GM21381 (cell line): Measurements from ENCODE around the gene CASP9.

Source experiments
- ATAC-seq: cut with Tn5 transposase; IDR thresholded peaks from one replicate; pipeline ENCODE4 v1.9.1; 2021; ENCODE audit warnings: mild to moderate bottlenecking, moderate library complexity; ENCODE audit not compliant: unreplicated experiment

Gene CASP9

DNA sequence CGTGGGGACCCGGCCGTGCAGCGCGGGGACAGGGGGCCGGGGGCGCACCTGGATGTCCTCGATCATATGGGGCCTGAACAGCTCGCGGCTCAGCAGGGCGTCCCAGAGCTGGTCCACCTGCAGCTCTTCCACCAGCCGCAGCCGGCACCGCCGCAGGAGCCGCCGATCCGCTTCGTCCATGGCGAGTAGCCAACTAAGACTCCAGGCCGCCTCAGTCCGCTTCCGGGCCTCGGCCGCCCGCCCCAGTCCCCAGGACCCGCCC is at the start of gene CASP9:
Gene CASP9 (minus strand): TSS at position 195 of the 262 bp plus-strand sequence. CDS start 15 bp downstream, at position 180.
- ATAC-seq, result no peak

DNA sequence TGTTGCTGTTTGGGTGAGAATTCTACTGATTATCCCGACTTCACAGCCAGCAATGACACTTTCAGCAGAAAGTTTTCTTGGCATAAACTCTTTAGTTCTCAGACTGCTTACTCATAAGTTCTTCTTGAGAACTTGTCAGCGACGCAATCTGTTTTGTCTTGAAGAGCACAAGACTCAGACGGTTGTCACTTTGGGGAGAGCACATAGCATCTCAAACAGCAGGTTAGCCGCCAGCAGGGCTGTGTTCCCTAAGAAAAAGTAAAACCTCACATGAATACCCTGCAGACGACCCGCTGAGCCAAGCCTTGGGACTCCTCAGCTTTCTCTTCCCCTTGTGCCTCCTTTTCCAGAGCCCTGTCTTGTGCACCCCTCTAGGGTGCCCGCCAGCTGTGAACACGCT is 49.5 kb upstream of the CASP9 start:
- no peak for ATAC-seq

DNA sequence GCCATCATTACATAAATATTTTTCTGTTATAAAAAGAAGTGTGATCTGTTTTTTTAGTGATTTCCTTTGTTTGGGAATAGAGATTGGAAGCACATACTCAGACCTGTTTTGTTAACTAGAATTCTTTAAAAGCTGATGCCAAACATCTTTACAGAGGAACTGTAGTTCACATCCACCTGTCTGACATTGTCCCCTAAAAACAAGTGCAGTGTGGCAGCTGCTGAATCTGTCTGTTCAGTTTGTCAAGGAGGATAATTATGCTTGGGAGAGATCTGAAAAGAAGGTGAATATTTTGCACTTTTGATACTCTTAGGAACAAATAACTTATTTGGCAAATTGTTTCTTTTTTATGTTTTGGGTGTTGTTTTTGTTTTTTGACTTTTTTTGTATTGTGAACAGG is 47.3 kb upstream of the CASP9 start:
- ATAC-seq, result no peak

DNA sequence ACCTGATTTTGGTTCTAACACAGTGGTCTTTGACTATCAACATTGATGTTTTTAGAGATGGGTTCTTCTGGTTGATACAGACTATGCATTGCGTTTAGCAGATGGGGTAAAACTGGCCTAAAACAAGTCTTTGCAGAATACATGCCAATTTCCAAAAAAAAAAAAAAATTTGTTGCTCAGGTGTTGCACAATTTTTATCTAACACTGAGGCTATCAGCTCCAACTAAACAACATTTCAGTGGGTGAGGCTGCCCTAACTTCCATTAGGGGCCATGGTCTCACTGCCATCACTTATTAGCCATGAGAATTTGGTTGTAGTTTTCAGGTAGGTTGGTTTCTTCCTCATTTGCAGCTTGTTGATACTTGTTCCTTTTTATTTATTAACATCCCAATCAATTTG is 46.8 kb upstream of the CASP9 start:
- ATAC-seq, result no peak

DNA sequence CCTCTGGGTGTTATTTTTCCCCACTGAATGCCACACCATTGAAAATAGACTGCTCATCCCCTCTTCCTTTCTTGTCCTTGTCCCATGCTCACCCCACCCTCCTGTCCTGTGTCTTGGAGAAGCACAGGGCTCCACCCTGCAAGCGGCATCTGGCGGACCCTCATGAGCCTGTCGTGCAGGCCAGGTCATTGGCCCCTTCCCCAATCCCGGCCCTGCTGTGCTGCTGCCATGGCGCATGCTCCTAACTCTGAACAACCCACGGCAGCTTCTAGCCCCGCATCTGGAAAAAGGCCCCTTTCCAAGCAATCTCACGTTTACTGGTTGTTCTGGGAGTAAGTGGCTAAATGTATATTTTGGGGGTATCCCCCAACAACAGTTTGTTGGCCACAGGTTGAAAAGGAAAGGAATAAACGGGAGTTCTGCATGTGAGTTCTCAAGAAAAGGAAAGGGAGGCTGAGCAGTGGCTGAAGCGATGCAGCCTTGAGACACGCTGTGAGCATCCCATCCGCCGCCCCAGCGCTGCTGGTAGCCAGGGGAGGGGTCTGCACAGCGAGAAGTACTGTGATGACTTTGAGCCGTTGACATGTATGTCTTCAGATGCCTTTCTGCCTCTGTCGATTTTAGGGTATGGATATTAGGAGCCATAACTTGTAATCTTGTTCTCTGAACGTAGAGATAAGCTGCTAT is 44.5 kb upstream of the CASP9 start:
- ATAC-seq, result no peak

DNA sequence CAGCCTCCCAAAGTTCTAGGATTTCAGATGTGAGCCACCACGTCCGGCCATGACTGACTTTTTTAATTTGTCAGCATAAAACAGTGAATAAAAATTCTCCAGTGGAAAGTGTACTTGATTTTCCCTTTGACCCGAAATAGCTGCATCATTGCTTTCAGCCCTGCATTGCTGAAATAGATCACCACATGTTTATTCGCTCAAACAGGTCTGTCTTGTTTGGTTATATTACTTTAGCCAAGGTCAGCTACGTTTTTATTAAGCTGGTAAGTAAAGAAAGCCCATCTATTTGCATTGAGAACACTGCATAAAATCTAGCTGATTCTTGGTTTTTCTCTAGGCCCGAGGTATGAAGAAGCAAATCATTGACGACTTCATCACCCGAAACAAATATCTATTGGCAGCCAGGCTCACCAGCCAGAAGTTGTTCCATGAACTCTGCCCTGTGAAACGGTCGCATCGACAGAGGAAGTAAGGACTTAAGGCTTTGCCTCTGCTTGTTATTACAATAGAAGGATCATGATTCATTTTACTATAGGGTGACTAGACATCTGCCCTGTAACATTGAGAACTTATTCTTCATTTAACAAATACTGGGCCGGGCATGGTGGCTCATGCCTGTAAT is 35.3 kb upstream of the CASP9 start:
- no peak for ATAC-seq

DNA sequence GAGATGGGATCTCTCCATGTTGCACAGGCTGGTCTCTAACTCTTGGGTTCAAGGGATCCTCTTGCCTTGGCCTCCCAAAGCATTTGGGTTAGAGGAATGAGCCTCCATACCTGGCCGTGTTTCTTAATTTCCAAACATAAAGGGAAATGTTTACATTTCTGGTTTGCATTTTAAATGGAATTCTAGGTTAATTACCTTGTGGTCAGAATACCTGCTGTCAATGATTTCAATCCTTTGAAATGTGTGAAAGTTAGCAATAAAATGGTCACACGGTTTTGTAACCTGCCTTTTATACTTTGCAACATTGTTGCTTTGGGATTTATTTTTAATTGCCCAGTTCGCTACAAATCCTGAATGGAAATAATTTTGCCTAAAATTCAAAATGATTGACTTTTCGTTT is 34.5 kb upstream of the CASP9 start:
- no peak for ATAC-seq

DNA sequence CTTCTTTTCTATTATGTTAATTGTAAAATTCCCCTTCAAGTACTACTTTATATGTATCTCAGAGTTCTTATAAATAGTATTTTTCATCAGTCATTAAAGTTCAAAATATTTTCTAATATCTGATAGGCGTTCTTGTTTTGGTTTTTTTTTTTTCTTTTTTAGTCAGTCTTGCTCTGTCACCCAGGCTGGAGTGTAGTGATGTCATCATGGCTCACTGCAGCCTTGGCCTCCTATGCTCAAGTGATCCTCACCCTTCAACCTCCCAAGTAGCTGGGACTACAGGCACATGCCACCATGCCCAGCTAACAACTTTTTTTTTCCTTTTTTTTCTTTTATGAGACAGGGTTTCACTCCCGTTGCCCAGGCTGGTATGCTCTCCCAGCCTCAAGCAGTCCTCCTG is 33.6 kb upstream of the CASP9 start:
- ATAC-seq, result no peak

DNA sequence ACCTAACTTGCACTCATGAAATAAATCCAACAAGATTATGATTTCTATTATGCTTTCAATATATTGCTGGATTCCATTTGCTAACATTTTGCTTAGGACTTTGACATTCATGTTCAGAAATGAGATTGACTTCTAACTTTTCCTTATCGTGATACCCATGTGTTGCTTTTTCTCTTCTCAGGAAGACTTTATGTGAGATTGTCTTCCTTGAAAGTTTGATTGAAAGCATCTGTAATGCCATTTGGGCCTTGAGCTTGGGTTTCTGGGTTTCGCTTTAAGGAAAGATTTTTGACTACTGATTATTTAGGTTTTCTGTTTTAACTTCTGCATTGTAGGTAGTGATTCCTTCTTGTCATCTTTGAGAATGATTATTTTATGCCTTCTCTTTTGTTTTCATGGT is 33.0 kb upstream of the CASP9 start:
- no peak for ATAC-seq

DNA sequence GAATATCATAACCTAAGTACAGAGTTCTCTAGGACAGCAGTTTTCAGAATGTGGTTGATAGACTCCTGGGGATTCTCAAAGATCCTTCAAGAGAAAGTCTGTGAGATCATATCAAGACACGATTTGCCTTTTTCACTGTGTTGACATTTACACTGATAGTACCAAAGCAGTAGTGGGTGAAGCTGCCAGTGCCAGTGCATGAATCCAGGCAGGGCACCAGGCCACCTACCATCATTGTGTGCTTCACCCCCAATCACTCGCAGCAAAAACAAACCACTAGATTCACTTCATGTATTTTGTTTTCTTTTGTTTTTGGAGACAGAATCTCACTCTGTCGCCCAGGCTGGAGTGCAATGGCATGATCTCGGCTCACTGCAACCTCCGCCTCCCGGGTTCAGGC is 26.6 kb upstream of the CASP9 start:
- no peak for ATAC-seq

DNA sequence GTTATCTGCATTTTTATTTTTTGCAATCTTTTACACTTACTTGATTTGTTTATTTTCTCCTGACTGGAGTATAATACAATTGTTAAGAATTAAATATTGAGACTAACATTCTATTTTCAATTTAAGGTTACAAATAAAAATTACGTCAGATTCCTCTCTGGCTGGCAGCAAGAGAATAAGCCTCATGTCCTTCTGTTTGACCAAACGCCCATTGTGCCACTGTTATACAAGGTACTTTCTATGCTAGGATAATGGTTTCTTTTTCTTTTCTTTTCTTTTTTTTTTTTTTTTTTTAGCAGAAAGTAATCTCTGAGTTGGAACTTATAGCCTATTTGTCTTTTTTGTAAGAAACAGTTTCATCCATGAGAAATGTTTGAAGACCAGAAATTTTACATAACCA is 22.6 kb upstream of the CASP9 start:
- ATAC-seq, result no peak

DNA sequence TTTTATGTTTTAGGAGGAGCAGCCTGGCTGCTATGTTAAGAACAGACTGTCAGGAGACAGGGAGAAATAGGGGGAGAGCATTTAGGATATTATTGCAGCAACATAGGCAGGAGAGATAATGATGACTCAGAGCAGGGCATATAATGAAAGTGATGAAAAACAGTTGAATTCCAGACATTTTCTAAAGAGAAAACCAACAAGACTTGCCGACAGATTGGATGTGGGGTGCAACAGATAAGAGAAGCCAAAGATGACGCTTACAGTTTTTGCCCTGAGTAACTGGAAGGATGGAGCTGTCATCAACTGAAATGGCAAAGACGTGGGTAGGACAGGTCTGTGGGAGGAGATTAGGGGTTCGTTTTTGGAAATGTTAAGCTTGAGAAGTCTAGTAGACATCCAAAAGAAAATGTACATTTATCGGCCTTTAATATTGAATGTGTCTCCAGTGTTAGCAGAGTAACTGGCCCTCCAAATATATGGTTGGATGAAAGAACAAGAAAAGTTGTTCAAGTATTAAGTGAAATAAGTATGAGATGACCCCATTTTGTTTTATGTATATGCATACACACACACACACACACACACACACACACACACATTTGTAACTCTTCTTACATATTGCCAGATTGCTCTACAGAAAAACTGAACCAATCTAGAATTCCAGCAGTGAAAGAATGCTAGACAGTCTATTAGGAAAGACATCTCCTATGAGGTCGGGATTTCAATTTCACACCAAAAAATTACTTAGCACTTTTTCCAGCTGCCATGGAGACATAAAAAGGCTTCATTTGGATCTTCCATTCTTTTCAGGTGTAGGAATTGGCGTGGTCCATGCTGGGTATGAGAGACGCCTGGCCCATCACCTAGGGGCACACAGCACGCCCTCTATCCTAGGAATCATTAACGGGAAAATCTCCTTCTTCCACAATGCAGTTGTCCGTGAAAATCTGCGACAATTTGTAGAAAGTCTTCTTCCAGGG is 19.9 kb upstream of the CASP9 start:
- ATAC-seq, result no peak

DNA sequence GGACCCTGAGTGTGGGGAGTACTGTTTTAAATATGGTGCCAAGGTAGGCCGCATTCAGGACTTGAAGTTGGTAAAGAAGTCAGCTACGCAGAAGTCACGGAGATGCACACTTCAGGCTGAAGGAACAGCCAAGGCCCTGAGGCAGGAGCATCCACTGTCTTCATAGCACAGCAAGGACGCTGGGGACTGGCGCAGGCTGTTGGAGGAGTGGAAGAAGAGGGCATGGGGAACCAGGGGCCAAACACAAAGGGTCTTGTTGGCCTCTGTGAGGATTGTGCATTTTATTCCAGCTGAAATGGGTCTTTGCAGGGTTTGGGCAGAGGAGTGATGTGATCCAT is 19.2 kb upstream of the CASP9 start:
- no peak for ATAC-seq

DNA sequence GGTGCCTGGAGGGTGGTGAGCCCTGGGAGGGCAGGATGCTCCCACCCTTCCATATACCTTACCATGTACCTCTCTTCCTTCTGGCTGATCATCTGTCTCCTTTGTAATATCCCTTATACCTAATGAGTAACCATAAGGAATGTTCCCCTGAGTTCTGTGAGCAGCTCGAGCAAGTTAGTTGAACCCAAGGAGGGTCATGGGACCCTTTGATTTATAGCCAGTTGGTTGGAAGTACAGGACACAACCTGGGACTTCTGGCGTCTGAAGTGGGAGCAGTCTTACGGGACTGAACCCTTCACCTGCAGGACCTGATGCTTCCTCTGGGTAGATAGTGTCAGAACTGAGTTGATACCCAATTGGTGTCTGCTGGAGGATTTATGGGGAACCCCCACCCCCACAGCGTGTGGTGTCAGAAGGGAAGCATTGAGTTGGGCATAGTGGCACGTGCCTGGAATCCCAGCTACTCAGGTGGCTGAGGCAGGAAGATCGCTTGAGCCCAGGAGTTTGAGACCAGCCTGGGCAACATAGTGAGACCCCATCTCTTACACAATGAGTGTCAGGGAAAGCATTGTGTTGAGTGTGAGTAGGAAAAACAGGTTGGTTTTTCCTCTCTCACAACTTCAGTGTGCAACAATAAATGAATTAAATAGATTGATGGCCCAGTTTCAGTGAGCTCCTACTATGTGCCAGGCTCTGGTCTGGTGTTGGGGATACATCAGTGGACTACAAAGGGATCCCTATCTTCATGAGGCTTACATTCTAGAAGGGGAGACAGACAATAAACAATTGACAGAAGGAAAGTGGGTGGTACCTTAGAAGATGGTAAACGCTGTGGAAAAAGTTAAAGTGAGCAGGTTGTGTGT is 18.6 kb upstream of the CASP9 start:
- no peak for ATAC-seq

DNA sequence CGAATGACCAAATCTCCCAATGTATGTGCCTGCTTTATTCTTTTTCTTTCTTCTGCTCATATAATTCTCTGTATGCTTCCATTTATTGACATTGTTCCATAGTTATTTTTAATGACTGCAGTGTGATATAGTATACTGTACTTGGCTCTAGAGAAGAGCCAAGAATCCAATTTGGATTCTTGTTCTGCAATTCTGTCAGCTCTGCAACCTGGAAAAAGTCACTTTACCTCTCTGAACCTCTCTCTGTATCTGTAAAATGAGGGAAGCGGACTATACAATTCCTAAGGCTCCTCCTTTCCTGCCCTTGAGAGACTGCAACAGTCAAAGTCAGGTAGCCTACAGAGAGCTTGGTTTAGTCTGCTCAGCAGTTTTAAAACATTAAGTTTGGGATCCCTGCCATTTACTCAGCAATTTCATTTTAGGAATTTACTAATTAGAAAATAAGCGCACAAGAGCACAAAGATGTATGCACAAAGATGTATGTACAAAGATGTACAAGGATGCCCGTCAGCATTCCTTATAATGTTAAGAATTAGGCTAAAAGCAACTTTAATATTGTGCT is 17.3 kb upstream of the CASP9 start:
- no peak for ATAC-seq

DNA sequence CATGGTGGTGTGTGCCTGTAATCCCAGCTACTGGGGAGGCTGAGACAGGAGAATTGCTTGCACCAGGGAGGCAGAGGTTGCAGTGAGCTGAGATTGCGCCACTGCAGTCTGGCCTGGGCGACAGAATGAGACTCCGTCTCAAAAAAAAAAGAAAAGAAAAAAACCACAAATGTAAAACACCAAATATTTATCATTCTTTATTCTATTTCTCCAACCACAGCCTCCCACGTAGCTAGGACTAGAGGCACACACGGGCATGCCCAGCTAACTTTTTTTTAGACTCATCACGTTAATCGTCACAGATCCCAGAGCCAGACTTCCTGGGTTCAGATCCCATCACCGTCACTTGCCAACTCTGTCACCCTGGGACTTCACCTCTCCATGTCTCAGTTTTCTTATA is 16.2 kb upstream of the CASP9 start:
- ATAC-seq, result no peak

DNA sequence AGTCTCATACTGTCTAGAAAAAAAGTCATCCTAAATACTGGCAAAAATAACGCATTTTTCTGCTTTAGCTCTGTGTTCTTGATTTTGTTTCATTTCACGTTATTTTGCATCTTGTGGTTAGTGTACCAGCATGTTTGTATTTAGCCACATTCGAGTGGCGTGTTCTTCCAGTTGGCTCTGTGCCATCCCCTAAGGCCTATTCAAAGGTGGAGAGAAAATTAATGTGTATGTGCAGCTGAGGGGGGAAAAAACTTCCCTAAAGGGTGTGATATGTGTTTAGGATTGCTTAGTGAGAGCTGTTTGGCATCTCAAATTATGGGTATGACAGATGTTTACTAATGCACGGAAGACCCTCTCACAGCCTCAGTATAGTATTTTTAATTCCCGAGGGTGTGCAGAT is 14.8 kb upstream of the CASP9 start:
- no peak for ATAC-seq

DNA sequence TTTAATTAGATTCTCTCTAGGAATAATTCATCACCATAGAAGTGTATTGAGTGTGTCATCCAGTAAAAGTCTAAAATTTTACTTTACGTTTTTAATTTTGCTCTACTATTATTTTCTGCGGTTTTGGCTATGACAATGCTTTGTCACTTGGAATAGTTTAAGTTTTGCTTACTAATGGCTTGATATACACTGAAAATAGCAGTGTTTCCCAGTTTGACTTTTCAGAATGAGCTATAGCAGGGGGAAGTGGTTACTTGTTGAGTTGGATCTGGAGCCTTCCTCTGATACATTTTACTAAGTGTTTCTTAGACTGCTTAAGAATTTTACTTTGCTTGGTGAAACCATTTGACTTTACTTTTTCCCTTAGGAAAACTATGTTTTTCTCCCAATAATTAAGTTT is 7.7 kb upstream of the CASP9 start:
- no peak for ATAC-seq

DNA sequence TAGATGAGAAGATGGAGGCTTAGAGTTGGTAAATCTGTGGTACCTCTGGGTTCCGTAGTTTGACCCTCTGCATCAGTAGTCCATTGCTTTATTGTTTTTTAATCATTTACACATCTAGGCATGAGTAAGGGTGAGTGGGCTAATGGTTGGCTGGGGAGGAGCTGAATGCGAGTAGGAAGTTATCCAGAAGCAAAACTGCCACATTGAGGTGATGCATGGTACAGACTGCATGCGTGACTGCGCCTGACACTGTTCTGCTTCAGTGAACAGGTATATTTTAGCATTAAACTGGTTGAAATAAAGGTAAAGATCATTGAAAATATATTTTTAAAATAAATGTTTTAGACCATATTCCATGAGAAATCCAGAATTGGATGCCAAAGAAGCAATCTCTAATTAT is 7.0 kb upstream of the CASP9 start:
- no peak for ATAC-seq

DNA sequence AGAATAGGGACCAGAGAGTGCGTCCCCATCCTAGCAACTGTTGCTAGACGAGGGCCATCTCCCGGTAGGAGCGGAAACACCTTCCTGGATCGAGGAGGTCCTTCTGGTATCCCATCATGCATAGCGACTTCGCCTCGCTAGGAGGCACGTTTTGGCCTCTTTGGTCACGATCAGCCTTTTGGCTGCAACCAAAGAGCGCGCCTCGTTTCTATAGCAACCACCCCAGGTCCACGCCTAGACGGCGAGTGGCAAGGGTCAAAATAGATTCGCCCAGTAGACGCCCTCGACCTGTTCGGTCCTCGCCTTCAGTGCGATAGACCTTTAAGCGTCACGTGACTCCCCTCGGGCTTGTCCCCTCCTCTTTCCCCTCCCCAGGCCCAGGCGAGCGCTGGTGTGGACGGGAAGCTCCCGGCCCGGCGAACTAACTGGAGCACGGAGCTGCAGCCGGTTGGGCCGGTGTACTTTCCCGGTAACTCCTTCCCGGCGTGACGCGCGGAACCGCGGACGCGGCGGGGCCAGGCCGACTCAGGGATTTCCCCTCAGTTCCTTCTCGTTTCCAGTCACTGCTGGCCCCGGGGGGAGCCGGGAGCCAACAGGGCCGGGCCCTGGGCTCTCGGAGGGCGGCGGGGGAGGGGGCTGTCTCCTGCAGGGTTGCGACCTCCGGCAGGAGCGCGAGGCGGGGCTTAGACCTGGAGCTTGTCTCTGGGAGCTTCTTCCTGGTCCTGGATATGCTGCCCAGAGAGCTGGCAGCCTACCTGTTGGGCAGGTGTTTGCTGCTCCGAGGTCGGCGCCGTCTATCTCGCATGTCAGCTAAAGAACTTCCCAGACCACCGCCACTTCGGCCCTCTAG is 2.7 kb upstream of the CASP9 start, which contains the start of gene DNAJC16:
Gene DNAJC16 (plus strand): TSS at position 359 of the 850 bp plus-strand sequence. CDS start 2,258 bp downstream, outside the sequence.
- ATAC-seq, result peak; percentile 58
